ENCODE results near the gene ROR2. TPM values are rescaled to one million over a fixed set of nuclear protein-coding genes. Genes with fewer than 3 reads are reported as not detected.

ROR2 gene
- total RNA-seq, 4 donors from 2014 or later: 35.6 to 67.6 (median 50.6) TPM

DNA sequence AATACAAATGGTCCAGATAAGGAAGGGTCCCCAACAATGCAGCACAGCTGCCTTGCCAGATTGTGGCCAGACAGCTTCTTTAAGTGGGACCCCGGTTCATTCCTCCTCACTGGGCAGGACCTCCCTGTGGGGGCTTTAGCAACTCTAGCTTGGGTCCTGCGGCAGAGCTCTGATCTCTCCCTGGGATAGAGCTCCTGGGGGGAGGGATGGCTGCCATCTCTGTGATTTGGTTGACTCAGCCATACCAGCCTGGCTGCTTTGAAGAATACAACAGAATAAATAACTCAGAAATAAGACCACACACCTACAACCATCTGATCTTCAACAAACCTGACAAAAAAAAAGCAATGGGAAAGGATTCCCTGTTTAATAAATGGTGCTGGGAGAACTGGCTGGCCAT, 22.7 kb upstream of the ROR2 start:
- no peak overlapping the region for H3K27ac ChIP-seq
- H3K9me3 ChIP-seq: no peaks in the 10 kb centered on the region
- H3K36me3 ChIP-seq: no peaks in the 10 kb centered on the region
- no peaks in the 10 kb centered on the region for H3K27me3 ChIP-seq
- no peak for DNase-seq
- intact Hi-C loops (cut with DNase I; ENCODE audit: low total_unique reads): no loop called here
- no peak for TF ChIP-seq POLR2A (IDR thresholded peaks at IDR 0.05)
- no peak overlapping the region for H3K4me3 ChIP-seq
- H3K4me1 ChIP-seq: no peaks in the 10 kb centered on the region

DNA sequence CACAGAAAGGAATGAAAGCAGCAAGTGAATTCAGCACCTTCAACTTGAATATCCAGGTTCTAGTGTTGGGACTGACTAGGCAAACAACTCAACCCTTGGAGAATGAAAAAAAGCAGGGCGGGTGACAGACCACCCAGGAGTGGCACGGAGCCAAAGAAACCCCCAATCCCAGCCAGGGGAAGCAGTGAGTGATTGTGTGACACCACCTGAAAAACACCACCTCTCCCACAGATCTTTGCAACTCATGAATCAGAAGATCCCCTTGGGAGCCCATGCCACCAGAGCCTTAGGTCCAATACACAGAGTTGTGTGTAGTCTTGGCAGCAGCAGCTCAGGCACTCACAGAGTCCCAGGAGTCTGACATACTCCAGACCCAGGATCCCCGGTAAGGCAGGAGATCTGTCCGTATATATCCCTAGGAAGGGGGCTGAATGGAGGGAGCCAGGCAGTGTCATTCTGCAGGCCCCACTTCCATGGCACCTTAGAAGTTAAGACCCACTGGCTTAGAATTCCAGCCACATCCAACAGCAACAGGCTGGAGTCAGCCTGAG, 22.1 kb upstream of the ROR2 start:
- Histone ChIP-seq H3K9me3 (no peaks in the 10 kb centered on the region), H3K4me3 (no peak overlapping the region), H3K27ac (no peak overlapping the region), H3K36me3 (no peaks in the 10 kb centered on the region), H3K4me1 (no peaks in the 10 kb centered on the region), H3K27me3 (no peaks in the 10 kb centered on the region)
- TF ChIP-seq, protein P1, sequence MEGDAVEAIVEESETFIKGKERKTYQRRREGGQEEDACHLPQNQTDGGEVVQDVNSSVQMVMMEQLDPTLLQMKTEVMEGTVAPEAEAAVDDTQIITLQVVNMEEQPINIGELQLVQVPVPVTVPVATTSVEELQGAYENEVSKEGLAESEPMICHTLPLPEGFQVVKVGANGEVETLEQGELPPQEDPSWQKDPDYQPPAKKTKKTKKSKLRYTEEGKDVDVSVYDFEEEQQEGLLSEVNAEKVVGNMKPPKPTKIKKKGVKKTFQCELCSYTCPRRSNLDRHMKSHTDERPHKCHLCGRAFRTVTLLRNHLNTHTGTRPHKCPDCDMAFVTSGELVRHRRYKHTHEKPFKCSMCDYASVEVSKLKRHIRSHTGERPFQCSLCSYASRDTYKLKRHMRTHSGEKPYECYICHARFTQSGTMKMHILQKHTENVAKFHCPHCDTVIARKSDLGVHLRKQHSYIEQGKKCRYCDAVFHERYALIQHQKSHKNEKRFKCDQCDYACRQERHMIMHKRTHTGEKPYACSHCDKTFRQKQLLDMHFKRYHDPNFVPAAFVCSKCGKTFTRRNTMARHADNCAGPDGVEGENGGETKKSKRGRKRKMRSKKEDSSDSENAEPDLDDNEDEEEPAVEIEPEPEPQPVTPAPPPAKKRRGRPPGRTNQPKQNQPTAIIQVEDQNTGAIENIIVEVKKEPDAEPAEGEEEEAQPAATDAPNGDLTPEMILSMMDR (IDR thresholded peaks at IDR 0.05): no peak
- no peak for DNase-seq
- intact Hi-C loops (cut with DNase I; ENCODE audit: low total_unique reads): no loop called here

DNA sequence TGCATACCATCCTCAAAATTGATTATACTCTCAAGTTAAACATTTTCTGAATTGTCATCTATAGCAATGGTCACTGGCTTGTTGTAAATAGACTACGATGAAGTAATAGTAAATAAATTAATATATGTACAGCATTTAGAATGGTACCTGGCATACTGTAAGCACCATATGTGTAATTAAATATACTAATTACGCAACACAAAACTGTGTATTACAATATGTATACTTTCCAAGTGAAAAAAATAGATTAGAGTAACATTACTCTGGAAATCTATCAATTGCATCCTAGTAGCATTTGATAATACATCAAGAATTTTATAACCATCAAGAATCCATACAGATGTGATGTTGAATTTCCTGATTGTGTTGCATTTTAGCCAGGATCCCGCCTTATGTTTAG, 17.2 kb upstream of the ROR2 start:
- Histone ChIP-seq H3K4me1 (no peaks in the 10 kb centered on the region), H3K4me3 (no peak overlapping the region), H3K27ac (no peak overlapping the region), H3K27me3 (no peaks in the 10 kb centered on the region), H3K36me3 (no peaks in the 10 kb centered on the region), H3K9me3 (no peaks in the 10 kb centered on the region)
- DNase-seq: no peak
- TF ChIP-seq, protein P1 (IDR thresholded peaks at IDR 0.05): no peak
- TF ChIP-seq POLR2A (IDR thresholded peaks at IDR 0.05): no peak
- intact Hi-C loops (cut with DNase I; ENCODE audit: low total_unique reads): no loop called here

DNA sequence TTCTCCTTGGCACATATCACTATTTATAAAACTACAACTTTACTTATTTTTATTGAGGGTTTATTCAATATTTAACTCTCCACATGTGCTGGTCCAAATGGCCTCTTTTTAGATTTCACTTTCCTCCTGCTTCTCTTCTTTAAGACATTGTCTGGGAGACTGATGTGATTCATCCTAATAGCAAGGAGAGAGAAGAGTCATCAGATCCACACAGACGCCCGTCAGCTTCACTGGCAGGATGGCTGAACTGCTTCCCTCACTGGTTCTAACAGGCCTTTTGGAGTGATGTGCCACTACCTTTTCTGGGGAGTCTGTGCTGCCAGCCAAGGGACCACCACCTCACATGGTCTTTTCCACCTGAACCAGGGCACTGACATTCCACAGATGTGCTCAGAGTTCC, 16.5 kb upstream of the ROR2 start:
- Histone ChIP-seq H3K9me3 (no peaks in the 10 kb centered on the region), H3K36me3 (no peaks in the 10 kb centered on the region), H3K4me1 (no peaks in the 10 kb centered on the region), H3K27me3 (no peaks in the 10 kb centered on the region), H3K4me3 (no peak overlapping the region), H3K27ac (no peak overlapping the region)
- no peak for DNase-seq
- intact Hi-C loops (cut with DNase I; ENCODE audit: low total_unique reads): no loop called here
- TF ChIP-seq, protein P1 (IDR thresholded peaks at IDR 0.05): no peak
- no peak for TF ChIP-seq POLR2A (IDR thresholded peaks at IDR 0.05)

DNA sequence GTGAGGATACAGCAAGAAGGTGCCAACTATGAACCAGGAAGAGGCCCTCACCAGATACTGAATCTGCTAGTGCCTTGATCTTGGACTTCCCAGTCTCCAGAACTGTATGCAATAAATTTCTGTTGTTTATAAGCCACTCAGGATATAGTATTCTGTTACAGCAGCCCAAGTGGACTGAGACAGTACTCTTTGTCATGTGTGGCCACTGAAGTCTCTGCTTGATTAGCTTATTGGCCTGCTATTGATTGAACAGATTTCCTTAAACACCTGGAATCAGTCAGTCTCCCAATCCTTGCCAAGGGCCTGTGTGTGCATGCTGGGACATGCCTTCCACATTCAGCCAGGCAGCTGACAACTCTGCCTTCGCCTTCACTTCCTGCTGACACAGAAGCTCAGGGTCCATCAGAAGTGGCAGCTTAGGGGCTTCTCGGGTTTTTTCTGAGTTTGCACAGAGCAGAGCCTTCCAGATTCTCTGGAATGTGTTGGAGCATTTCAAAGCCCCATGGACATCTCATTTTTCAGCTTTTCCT, 13.7 kb upstream of the ROR2 start:
- intact Hi-C loops (cut with DNase I; ENCODE audit: low total_unique reads): no loop called here

DNA sequence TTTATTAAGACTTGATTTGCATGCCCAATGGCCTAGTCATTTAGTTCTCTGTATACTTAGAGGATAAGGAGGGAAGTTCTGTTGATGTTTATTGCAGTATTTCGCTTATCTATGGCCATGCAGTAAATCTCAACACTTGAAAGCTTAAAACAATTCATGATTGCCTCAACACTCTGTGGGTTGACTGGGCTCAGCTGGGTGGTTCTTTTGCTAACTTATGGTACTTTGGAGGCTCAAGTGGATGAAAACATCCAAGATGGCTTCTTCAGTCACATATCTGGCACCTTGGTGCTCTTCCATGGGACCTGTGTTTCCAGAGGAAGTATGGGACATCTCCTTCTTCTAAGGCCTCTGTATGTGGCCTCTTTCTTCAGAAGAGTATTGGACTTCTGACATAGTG, 10.3 kb upstream of the ROR2 start:
- Histone ChIP-seq H3K36me3 (no peaks in the 10 kb centered on the region), H3K9me3 (no peaks in the 10 kb centered on the region), H3K27ac (no peak overlapping the region), H3K4me1 (no peaks in the 10 kb centered on the region), H3K27me3 (no peaks in the 10 kb centered on the region), H3K4me3 (no peak overlapping the region)
- intact Hi-C loops (cut with DNase I; ENCODE audit: low total_unique reads): no loop called here
- DNase-seq: no peak
- TF ChIP-seq, protein P1 (IDR thresholded peaks at IDR 0.05): no peak
- TF ChIP-seq POLR2A (IDR thresholded peaks at IDR 0.05): no peak

More for the DNA sequence above, 13.7 kb upstream of the ROR2 start:
- Histone ChIP-seq H3K4me1 (no peaks in the 10 kb centered on the region), H3K27ac (no peak overlapping the region), H3K27me3 (no peaks in the 10 kb centered on the region), H3K9me3 (no peaks in the 10 kb centered on the region), H3K4me3 (no peak overlapping the region), H3K36me3 (no peaks in the 10 kb centered on the region)
- TF ChIP-seq POLR2A (IDR thresholded peaks at IDR 0.05): no peak
- no peak for DNase-seq

Data from uterus (tissue), 4 donors.